Measurements from ENCODE around the gene CGREF1. TPM values are rescaled to one million over a fixed set of nuclear protein-coding genes. Genes with fewer than 3 reads are reported as not detected.

Gene CGREF1
- total RNA-seq, 5 donors from 2014 or later (not counting 1 experiment from before 2014, with no cell fraction given), result 0.21 to 1.1 (median 0.34) TPM; not detected in 1

GRCh38 chr2:27133905-27134780 lies 15.2 kb upstream of the CGREF1 start, which contains the start of gene PREB:
Gene PREB (minus strand): TSS chr2:27134636. CDS start chr2:27134421, 215 bp downstream.
- peak; percentile 96 to 99 (median 98) for ATAC-seq (replicated peaks in 1 of 4)
- peak within 1 kb of the TSS; percentile 90 to 97 for H3K27ac Mint-ChIP-seq
- no peaks in the 10 kb centered on the region for H3K27me3 Mint-ChIP-seq
- ChIA-PET CTCF (interaction anchor here in 1 of 2 donors (1.0 to 2.0 kb wide), 2 partner anchors 11 to 53 kb away, joined by 4 to 9 read pairs; partner anchors contain the start of gene ABHD1), POLR2A (interaction anchor here in 1 of 2 donors (1.0 kb wide), 1 partner anchor 10 kb away, joined by 5 read pairs; no protein-coding TSS in a partner anchor)
- DNase-seq, result peak; percentile 91 to 99 (median 96)
- H3K36me3 Mint-ChIP-seq, result peaks cover 13% of the 10 kb centered on the region
- Histone ChIP-seq H3K4me3 (ENCODE audit: control insufficient read depth in 1 of 2, extremely low read depth in 1 of 2, low read length in 1 of 2) (peak within 1 kb of the TSS; percentile 85 to 93), H3K4me1 (ENCODE audit: control insufficient read depth in 1 of 2, extremely low read depth in 1 of 2, insufficient read depth in 2 of 2, low read length in 2 of 2) (peaks cover 9 to 27% of the 10 kb centered on the region in 2 experiments), H3K36me3 (ENCODE audit: control insufficient read depth in 2 of 2, extremely low read depth in 1 of 2, insufficient read depth in 1 of 2, low read length in 1 of 2) (peaks cover 24 to 34% of the 10 kb centered on the region in 2 donors), H3K27me3 (replicated peaks in 1 of 2; ENCODE audit: control insufficient read depth in 2 of 2, extremely low read depth in 1 of 2, insufficient read depth in 2 of 2, low read length in 1 of 2) (no peaks in the 10 kb centered on the region), H3K9me3 (no peaks in the 10 kb centered on the region), H3K27ac (ENCODE audit: low read length) (peak within 1 kb of the TSS; percentile 61)
- peaks cover 25 to 33% (median 31%) of the 10 kb centered on the region in 3 donors for H3K4me1 Mint-ChIP-seq
- H3K4me3 Mint-ChIP-seq, result peak within 1 kb of the TSS; percentile 91 to 94 (median 93)
- no peaks in the 10 kb centered on the region for H3K9me3 Mint-ChIP-seq
- WGBS (ENCODE audit: insufficient coverage), result under 1% methylated on average over 85 of the region's 86 CpGs

GRCh38 chr2:27133195-27133875 lies 14.4 kb upstream of the CGREF1 start:
- no peak for ATAC-seq (replicated peaks in 1 of 4)
- CTCF ChIA-PET, result interaction anchor here in 1 of 2 donors (1.0 to 2.0 kb wide), 2 partner anchors 10 to 52 kb away, joined by 4 to 9 read pairs; partner anchors contain the start of gene ABHD1

GRCh38 chr2:27131429-27131828 lies 12.5 kb upstream of the CGREF1 start:
- H3K27ac Mint-ChIP-seq, result peak overlapping the region; percentile 8 to 22
- ChIA-PET CTCF (no interaction called here), POLR2A (no interaction called here)
- no peaks in the 10 kb centered on the region for H3K9me3 ChIP-seq
- no peaks in the 10 kb centered on the region for H3K27me3 Mint-ChIP-seq
- no peaks in the 10 kb centered on the region for H3K9me3 Mint-ChIP-seq
- ATAC-seq (replicated peaks in 1 of 4), result no peak
- H3K36me3 Mint-ChIP-seq, result peaks cover 13% of the 10 kb centered on the region
- H3K4me3 Mint-ChIP-seq, result peak overlapping the region in 2 of 3 donors; percentile 13 to 93
- peaks cover 25 to 33% (median 31%) of the 10 kb centered on the region in 3 donors for H3K4me1 Mint-ChIP-seq
- peaks cover 24 to 34% of the 10 kb centered on the region in 2 donors for H3K36me3 ChIP-seq (ENCODE audit: control insufficient read depth in 2 of 2, extremely low read depth in 1 of 2, insufficient read depth in 1 of 2, low read length in 1 of 2)
- WGBS (ENCODE audit: insufficient coverage), result 95% methylated on average over 9 of the region's 11 CpGs
- no peak overlapping the region for H3K27ac ChIP-seq (ENCODE audit: low read length)
- H3K4me1 ChIP-seq (ENCODE audit: control insufficient read depth in 1 of 2, extremely low read depth in 1 of 2, insufficient read depth in 2 of 2, low read length in 2 of 2), result peaks cover 9 to 27% of the 10 kb centered on the region in 2 experiments
- no peaks in the 10 kb centered on the region for H3K27me3 ChIP-seq (replicated peaks in 1 of 2; ENCODE audit: control insufficient read depth in 2 of 2, extremely low read depth in 1 of 2, insufficient read depth in 2 of 2, low read length in 1 of 2)
- H3K4me3 ChIP-seq (ENCODE audit: control insufficient read depth in 1 of 2, extremely low read depth in 1 of 2, low read length in 1 of 2), result no peak overlapping the region
- DNase-seq, result no peak

More at GRCh38 chr2:27133195-27133875, 14.4 kb upstream of the CGREF1 start:
- Mint-ChIP-seq H3K4me3 (peak overlapping the region; percentile 91 to 94 (median 93)), H3K27me3 (no peaks in the 10 kb centered on the region), H3K9me3 (no peaks in the 10 kb centered on the region), H3K27ac (peak overlapping the region; percentile 39 to 71), H3K36me3 (peaks cover 13% of the 10 kb centered on the region), H3K4me1 (peaks cover 25 to 33% (median 31%) of the 10 kb centered on the region in 3 donors)
- WGBS (ENCODE audit: insufficient coverage), result 75% methylated on average over 9 of the region's 14 CpGs
- Histone ChIP-seq H3K9me3 (no peaks in the 10 kb centered on the region), H3K4me3 (ENCODE audit: control insufficient read depth in 1 of 2, extremely low read depth in 1 of 2, low read length in 1 of 2) (peak overlapping the region; percentile 85 to 93), H3K36me3 (ENCODE audit: control insufficient read depth in 2 of 2, extremely low read depth in 1 of 2, insufficient read depth in 1 of 2, low read length in 1 of 2) (peaks cover 24 to 34% of the 10 kb centered on the region in 2 donors), H3K27ac (ENCODE audit: low read length) (peak overlapping the region; percentile 61), H3K27me3 (replicated peaks in 1 of 2; ENCODE audit: control insufficient read depth in 2 of 2, extremely low read depth in 1 of 2, insufficient read depth in 2 of 2, low read length in 1 of 2) (no peaks in the 10 kb centered on the region), H3K4me1 (ENCODE audit: control insufficient read depth in 1 of 2, extremely low read depth in 1 of 2, insufficient read depth in 2 of 2, low read length in 2 of 2) (peaks cover 9 to 27% of the 10 kb centered on the region in 2 experiments)
- DNase-seq, result peak in 3 of 35 experiments; percentile 9 to 36 (median 22)
- POLR2A ChIA-PET, result interaction anchor here in 1 of 2 donors (0.6 to 1.0 kb wide), 2 partner anchors 9 to 361 kb away, joined by 3 to 5 read pairs; no protein-coding TSS in a partner anchor

GRCh38 chr2:27130396-27130795 lies 11.5 kb upstream of the CGREF1 start:
- Mint-ChIP-seq H3K9me3 (no peaks in the 10 kb centered on the region), H3K27me3 (no peaks in the 10 kb centered on the region), H3K27ac (no peak overlapping the region), H3K4me1 (peaks cover 25 to 31% (median 31%) of the 10 kb centered on the region in 3 donors), H3K4me3 (no peak overlapping the region), H3K36me3 (peaks cover 13% of the 10 kb centered on the region)
- Histone ChIP-seq H3K9me3 (no peaks in the 10 kb centered on the region), H3K27ac (ENCODE audit: low read length) (no peak overlapping the region), H3K4me3 (ENCODE audit: control insufficient read depth in 1 of 2, extremely low read depth in 1 of 2, low read length in 1 of 2) (no peak overlapping the region), H3K36me3 (ENCODE audit: control insufficient read depth in 2 of 2, extremely low read depth in 1 of 2, insufficient read depth in 1 of 2, low read length in 1 of 2) (peaks cover 24 to 34% of the 10 kb centered on the region in 2 donors), H3K4me1 (ENCODE audit: control insufficient read depth in 1 of 2, extremely low read depth in 1 of 2, insufficient read depth in 2 of 2, low read length in 2 of 2) (peaks cover 9 to 26% of the 10 kb centered on the region in 2 experiments), H3K27me3 (replicated peaks in 1 of 2; ENCODE audit: control insufficient read depth in 2 of 2, extremely low read depth in 1 of 2, insufficient read depth in 2 of 2, low read length in 1 of 2) (no peaks in the 10 kb centered on the region)
- ChIA-PET CTCF (no interaction called here), POLR2A (no interaction called here)
- DNase-seq, result no peak
- 90% methylated on average over 10 of the region's 10 CpGs for WGBS (ENCODE audit: insufficient coverage)
- no peak for ATAC-seq (replicated peaks in 1 of 4)

- H3K4me3 Mint-ChIP-seq, result no peak overlapping the region
- ChIA-PET POLR2A (no interaction called here), CTCF (no interaction called here)
- H3K27me3 Mint-ChIP-seq, result no peaks in the 10 kb centered on the region
- H3K4me1 Mint-ChIP-seq, result peaks cover 20 to 26% (median 22%) of the 10 kb centered on the region in 3 donors
- H3K27ac Mint-ChIP-seq, result peak overlapping the region in 1 of 2 donors; percentile 31
- DNase-seq (no peak), ATAC-seq (replicated peaks in 1 of 4) (no peak)
- Histone ChIP-seq H3K4me3 (ENCODE audit: control insufficient read depth in 1 of 2, extremely low read depth in 1 of 2, low read length in 1 of 2) (no peak overlapping the region), H3K4me1 (ENCODE audit: control insufficient read depth in 1 of 2, extremely low read depth in 1 of 2, insufficient read depth in 2 of 2, low read length in 2 of 2) (peaks cover 9 to 19% of the 10 kb centered on the region in 2 experiments), H3K27me3 (replicated peaks in 1 of 2; ENCODE audit: control insufficient read depth in 2 of 2, extremely low read depth in 1 of 2, insufficient read depth in 2 of 2, low read length in 1 of 2) (no peaks in the 10 kb centered on the region), H3K36me3 (ENCODE audit: control insufficient read depth in 2 of 2, extremely low read depth in 1 of 2, insufficient read depth in 1 of 2, low read length in 1 of 2) (peaks cover 24 to 34% of the 10 kb centered on the region in 2 donors), H3K9me3 (no peaks in the 10 kb centered on the region), H3K27ac (ENCODE audit: low read length) (no peak overlapping the region)
- H3K9me3 Mint-ChIP-seq, result no peaks in the 10 kb centered on the region
- WGBS (ENCODE audit: insufficient coverage), result 89% methylated on average over 4 of the region's 11 CpGs
- peaks cover 13% of the 10 kb centered on the region for H3K36me3 Mint-ChIP-seq
These were observed 10.0 kb upstream of the CGREF1 start for GRCh38 chr2:27128668-27129571.

Measured in T-cell (primary cell).